A673 (cell line): Measurements from ENCODE around the gene PTCH1. TPM values are rescaled to one million over a fixed set of nuclear protein-coding genes. Genes with fewer than 3 reads are reported as not detected.

ENCODE experiments used
- BruUV-seq: library from RNA; stranded (reverse); fragments of 400-500 nt; replicated peaks from 2 replicates; lab custom pipeline; 2021; lab: Mats Ljungman, UMichigan
- CTCF ChIA-PET: fragments of 300-600 bp; sonication (Branson Sonifier 250); formaldehyde crosslinking; loops from one replicate; lab custom pipeline; 2022; ENCODE audit warnings: antibody characterized with exemption; lab: Charles Lee
- POLR2A ChIA-PET: fragments of 300-600 bp; sonication (Branson Sonifier 250); formaldehyde crosslinking; loops from one replicate; lab custom pipeline; 2022; ENCODE audit warnings: antibody characterized with exemption; ENCODE audit not compliant: low non-redundant PET; lab: Charles Lee
- DNase-seq: peaks from one replicate; pipeline ENCODE4 v3.0.0-alpha.2; 2015; ENCODE audit warnings: low spot score
- H3K27ac ChIP-seq: fragments of 200-600 bp; sonication (generic); 2 replicates; pipeline ENCODE4 v1.5.1; 2016; ENCODE audit warnings: mixed run types, low read depth, mild to moderate bottlenecking, mixed read lengths, antibody characterized with exemption, low read length; ENCODE audit not compliant: poor library complexity, severe bottlenecking
- H3K27me3 ChIP-seq: fragments of 200-600 bp; sonication (generic); replicated peaks from 2 replicates; pipeline ENCODE4 v1.6.1; 2017; ENCODE audit warnings: mixed run types, low read depth, mild to moderate bottlenecking, mixed read lengths, antibody characterized with exemption, low read length; ENCODE audit not compliant: insufficient read depth, poor library complexity
- H3K36me3 ChIP-seq: fragments of 200-600 bp; sonication (generic); 2 replicates; pipeline ENCODE4 v1.6.1; 2016; ENCODE audit warnings: mixed run types, mild to moderate bottlenecking, mixed read lengths, antibody characterized with exemption, low read length; ENCODE audit not compliant: insufficient read depth, poor library complexity, severe bottlenecking
- H3K4me1 ChIP-seq: fragments of 200-600 bp; sonication (generic); 2 replicates; pipeline ENCODE4 v1.6.1; 2017; ENCODE audit warnings: mixed run types, mild to moderate bottlenecking, mixed read lengths, antibody characterized with exemption, low read length; ENCODE audit not compliant: insufficient read depth, poor library complexity, severe bottlenecking
- H3K4me3 ChIP-seq: fragments of 200-600 bp; sonication (generic); 2 replicates; pipeline ENCODE4 v1.5.1; 2016; ENCODE audit warnings: low read depth, mixed run types, mild to moderate bottlenecking, mixed read lengths, low read length; ENCODE audit not compliant: poor library complexity, severe bottlenecking
- H3K9me3 ChIP-seq: fragments of 200-600 bp; sonication (generic); 2 replicates; pipeline ENCODE4 v1.6.1; 2016; ENCODE audit warnings: mixed run types, low read depth, mild to moderate bottlenecking, mixed read lengths, antibody characterized with exemption, low read length; ENCODE audit not compliant: poor library complexity, severe bottlenecking
- EZH2 ChIP-seq: fragments of 200-600 bp; sonication (generic); IDR thresholded peaks from 2 replicates; pipeline ENCODE4 v1.6.1; 2017; ENCODE audit warnings: borderline replicate concordance, low read depth, mild to moderate bottlenecking, mixed read lengths, antibody characterized with exemption, low read length; ENCODE audit not compliant: poor library complexity, severe bottlenecking
- intact Hi-C: fragments of 100-400 bp; cut with micrococcal nuclease; formaldehyde crosslinking; loops from one replicate; pipeline ENCODE4 v1.10.0; 2022; ENCODE audit not compliant: unreplicated experiment
- total RNA-seq: library from RNA; stranded (reverse); gene quantifications from 2 replicates; pipeline ENCODE4 v1.2.3, GENCODE V29; 2021
- TF ChIP-seq, protein P1 (sequence below): fragments of 300-800, 200-600 bp; sonication (generic); conservative IDR thresholded peaks from 2 replicates; pipeline ENCODE4 v1.5.1; 2017; ENCODE audit warnings: low read depth, mild to moderate bottlenecking, antibody characterized with exemption, low read length, moderate library complexity, mixed read lengths

The PTCH1 gene
- total RNA-seq, 1 experiment from 2014 or later = 36.5 TPM

DNA sequence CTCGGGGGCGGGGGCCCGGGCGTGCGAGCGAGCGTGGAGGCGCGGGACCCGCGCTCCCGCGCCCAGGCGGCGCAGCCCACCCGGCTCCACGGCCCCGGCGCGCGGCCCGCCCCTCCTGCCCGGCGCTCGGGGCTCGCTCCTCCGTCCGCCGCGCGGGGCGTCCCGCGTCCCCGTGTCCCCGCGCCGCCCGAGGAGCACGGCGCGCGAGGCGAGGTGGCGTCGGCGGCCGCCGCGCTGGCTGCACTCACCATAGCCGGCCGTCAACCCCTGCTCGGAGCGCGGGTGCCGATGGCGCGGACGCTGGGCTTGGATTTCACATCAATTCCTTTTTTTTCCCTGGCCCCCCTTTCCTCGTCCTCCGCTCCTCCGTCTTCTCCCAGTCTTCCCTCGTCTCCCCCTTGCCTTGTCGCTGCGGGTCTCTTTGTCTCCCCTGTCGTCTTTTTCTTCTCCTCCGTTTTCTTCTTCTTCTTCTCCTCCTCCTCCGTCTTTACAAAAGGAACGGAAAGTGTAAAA is 494 bp downstream of the PTCH1 start:
- Histone ChIP-seq H3K36me3 (no peaks in the 10 kb centered on the region), H3K4me3 (peak overlapping the region; percentile 63), H3K27ac (peak overlapping the region; percentile 43), H3K9me3 (no peaks in the 10 kb centered on the region), H3K27me3 (no peaks in the 10 kb centered on the region), H3K4me1 (peaks cover 44% of the 10 kb centered on the region)
- CTCF ChIA-PET = no interaction called here
- no peak for DNase-seq
- intact Hi-C loops = loop anchor here (5.0 to 10.0 kb wide), 3 partner anchors 239 to 701 kb away; no protein-coding TSS in a partner anchor
- TF ChIP-seq, protein P1, sequence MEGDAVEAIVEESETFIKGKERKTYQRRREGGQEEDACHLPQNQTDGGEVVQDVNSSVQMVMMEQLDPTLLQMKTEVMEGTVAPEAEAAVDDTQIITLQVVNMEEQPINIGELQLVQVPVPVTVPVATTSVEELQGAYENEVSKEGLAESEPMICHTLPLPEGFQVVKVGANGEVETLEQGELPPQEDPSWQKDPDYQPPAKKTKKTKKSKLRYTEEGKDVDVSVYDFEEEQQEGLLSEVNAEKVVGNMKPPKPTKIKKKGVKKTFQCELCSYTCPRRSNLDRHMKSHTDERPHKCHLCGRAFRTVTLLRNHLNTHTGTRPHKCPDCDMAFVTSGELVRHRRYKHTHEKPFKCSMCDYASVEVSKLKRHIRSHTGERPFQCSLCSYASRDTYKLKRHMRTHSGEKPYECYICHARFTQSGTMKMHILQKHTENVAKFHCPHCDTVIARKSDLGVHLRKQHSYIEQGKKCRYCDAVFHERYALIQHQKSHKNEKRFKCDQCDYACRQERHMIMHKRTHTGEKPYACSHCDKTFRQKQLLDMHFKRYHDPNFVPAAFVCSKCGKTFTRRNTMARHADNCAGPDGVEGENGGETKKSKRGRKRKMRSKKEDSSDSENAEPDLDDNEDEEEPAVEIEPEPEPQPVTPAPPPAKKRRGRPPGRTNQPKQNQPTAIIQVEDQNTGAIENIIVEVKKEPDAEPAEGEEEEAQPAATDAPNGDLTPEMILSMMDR = no peak
- no peak for TF ChIP-seq EZH2
- POLR2A ChIA-PET = no interaction called here
- BruUV-seq = no TSS peak

DNA sequence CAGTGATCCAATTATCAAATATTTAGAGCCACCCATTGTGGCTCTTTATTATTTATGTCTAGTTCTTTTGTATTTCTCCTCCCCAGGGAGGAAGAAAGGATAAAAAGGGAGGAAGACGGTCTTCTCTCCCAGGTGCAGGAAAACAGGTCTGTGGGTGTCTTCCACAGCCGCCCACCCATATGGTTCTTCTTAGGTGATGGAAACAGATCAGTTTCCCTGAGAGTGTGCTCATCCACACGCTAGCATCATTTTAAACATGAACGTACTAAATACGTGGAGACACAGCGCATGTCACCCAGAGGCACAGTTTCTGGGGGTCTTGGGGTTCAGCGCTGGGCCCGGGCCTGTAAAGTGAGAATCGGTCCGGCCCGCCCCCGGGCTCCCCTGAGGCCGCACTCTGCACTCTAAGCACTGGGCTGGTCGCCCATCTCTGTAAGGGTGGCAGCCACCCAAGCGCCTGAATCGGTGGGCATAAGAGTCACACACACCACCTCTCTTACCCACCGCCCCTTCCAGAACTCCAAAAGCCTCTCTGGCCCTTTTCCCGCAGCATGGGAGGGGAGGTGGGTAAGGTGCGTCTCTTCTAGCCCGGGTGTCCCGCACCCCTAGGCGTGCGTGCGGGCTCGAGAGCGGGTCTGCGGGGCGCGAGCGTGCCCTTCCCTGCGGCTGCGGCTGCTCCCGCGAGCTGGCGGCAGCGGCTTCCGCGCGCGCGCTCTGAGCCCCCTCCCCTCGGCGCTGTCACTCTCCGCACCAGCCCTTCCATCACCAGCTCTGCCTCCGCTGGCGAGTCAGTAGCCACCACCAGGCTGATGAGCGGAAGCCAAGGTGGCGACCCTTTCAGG is 1.3 kb downstream of the PTCH1 start:
- intact Hi-C loops = loop anchor here (5.0 to 10.0 kb wide), 3 partner anchors 239 to 702 kb away; no protein-coding TSS in a partner anchor
- TF ChIP-seq EZH2 = no peak
- TF ChIP-seq, protein P1 = no peak
- Histone ChIP-seq H3K4me3 (peak overlapping the region; percentile 63), H3K9me3 (no peaks in the 10 kb centered on the region), H3K27ac (no peak overlapping the region), H3K36me3 (no peaks in the 10 kb centered on the region), H3K27me3 (no peaks in the 10 kb centered on the region), H3K4me1 (peaks cover 44% of the 10 kb centered on the region)
- ChIA-PET POLR2A (no interaction called here), CTCF (no interaction called here)
- peak; percentile 57 for DNase-seq
- no TSS peak for BruUV-seq

DNA sequence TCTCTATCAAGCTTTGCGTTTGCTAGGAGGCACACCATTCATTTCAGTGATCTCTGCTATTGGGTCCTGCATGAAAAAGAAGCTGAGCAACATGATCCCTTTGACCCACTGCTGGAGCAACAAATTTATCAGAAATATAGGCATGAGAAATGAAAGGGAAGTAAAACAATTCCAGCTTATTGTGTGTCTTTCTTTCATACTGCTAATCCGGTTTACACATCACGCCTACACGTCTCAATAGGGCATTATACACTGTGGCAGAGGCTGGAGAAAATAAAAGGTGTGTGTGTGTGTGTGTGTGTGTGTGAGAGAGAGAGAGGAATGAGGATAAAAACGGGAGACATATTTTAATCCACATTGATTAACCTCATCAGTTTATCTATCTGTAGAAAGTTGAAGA is 2.4 kb downstream of the PTCH1 start:
- H3K9me3 ChIP-seq = no peaks in the 10 kb centered on the region
- intact Hi-C loops = loop anchor here (10.0 kb wide), 2 partner anchors 240 to 550 kb away; no protein-coding TSS in a partner anchor
- peaks cover 44% of the 10 kb centered on the region for H3K4me1 ChIP-seq
- H3K36me3 ChIP-seq = no peaks in the 10 kb centered on the region
- BruUV-seq = no TSS peak
- CTCF ChIA-PET = interaction anchor here (0.5 to 0.6 kb wide), 2 partner anchors 9 to 625 kb away, joined by 7 to 11 read pairs; no protein-coding TSS in a partner anchor
- no peak overlapping the region for H3K4me3 ChIP-seq
- TF ChIP-seq, protein P1 = no peak
- TF ChIP-seq EZH2 = no peak
- no peak overlapping the region for H3K27ac ChIP-seq
- DNase-seq = peak; percentile 28
- no peaks in the 10 kb centered on the region for H3K27me3 ChIP-seq
- POLR2A ChIA-PET = no interaction called here
